ENCODE measurements around the gene CD19. TPM values are rescaled to one million over a fixed set of nuclear protein-coding genes. Genes with fewer than 3 reads are reported as not detected.

The CD19 gene
- not detected in 2 replicates for total RNA-seq

GRCh38 chr16:28931801-28932225 is at the start of gene CD19:
Gene CD19 (plus strand): TSS chr16:28931971. CDS start chr16:28932001, 30 bp downstream.

GRCh38 chr16:28924762-28925385 is 6.9 kb upstream of the CD19 start, which contains the start of gene RABEP2:
Gene RABEP2 (minus strand): TSS chr16:28925238. CDS start chr16:28925163, 75 bp downstream.

GRCh38 chr16:28950648-28951409 is 19.1 kb downstream of the CD19 start, which contains the start of gene NFATC2IP:
Gene NFATC2IP (plus strand): TSS chr16:28950937. CDS start chr16:28951012, 75 bp downstream.

GRCh38 chr16:28974437-28975157 is 42.8 kb downstream of the CD19 start, which contains the start of gene SPNS1:
Gene SPNS1 (plus strand): TSS chr16:28974778. CDS start chr16:28975152, 374 bp downstream.

GRCh38 chr16:28984619-28985135 is 52.9 kb downstream of the CD19 start, which contains the start of gene LAT:
Gene LAT (plus strand): TSS chr16:28985052. CDS start chr16:28985418, 366 bp downstream.

Other genes with a start within 250 kb of the CD19 start
- gene EIF3C, start 220.5 kb upstream of the CD19 start, total RNA-seq, result 127 and 137 TPM in 2 replicates
- not detected in 2 replicates for gene NPIPB9, start 180.2 kb upstream of the CD19 start, total RNA-seq
- 45.6 and 60.1 TPM in 2 replicates for gene ATXN2L, start 109.0 kb upstream of the CD19 start, total RNA-seq
- gene TUFM, start 85.6 kb upstream of the CD19 start, total RNA-seq, result 204 and 207 TPM in 2 replicates
- 30.6 and 36.7 TPM in 2 replicates for gene SH2B1, start 68.1 kb upstream of the CD19 start, total RNA-seq
- gene ATP2A1, start 53.5 kb upstream of the CD19 start, total RNA-seq, result 0.29 TPM in 1 of 2 replicates, not detected in the other
- gene RABEP2, start 6.7 kb upstream of the CD19 start, total RNA-seq, result 22.2 and 31.4 TPM in 2 replicates
- 20.0 and 21.6 TPM in 2 replicates for gene NFATC2IP, start 19.0 kb downstream of the CD19 start, total RNA-seq
- gene SPNS1, start 42.8 kb downstream of the CD19 start, total RNA-seq, result 47.6 and 53.7 TPM in 2 replicates
- 0.58 TPM in 1 of 2 replicates, not detected in the other for gene LAT, start 53.1 kb downstream of the CD19 start, total RNA-seq